ENCODE measurements around the gene ZNF774. TPM values are rescaled to one million over a fixed set of nuclear protein-coding genes. Genes with fewer than 3 reads are reported as not detected.

The ZNF774 gene
- total and polyA plus RNA-seq, 5 donors = 2.0 to 6.4 (median 4.3) TPM

DNA sequence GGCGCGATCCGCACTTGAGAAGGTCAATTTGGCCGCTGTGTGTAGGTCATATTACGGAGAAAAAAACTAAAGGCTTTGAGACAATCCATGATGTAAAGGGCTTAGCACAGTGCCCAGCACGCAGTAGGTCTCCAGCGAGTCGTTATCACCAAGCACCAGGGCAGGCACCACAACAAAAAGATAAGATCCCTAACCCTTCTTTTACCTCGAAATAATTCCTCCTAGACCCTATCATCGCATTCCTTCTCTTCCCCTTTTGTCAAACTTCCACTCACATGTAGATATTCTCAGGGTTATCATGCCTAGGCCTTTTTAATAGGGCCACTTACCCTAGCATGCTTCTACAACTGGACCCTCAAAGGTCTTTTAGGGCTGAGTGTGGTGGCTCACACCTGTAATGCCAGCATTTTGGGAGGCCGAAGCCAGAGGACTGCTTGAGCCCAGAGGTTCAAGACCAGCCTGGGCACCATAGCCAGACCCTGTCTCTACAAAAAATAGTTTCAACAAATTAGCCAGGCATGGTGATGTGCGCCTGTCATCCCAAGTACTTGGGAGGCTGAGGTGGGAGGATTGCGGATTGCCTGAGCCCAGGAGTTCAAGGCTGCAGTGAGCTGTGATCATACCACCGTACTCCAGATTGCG lies 13.5 kb downstream of the ZNF774 start:
- Histone ChIP-seq H3K27me3 (ENCODE audit: control insufficient read depth, insufficient read depth) (no peaks in the 10 kb centered on the region), H3K4me3 (ENCODE audit: low read length) (no peak overlapping the region), H3K27ac (ENCODE audit: low read length) (no peak overlapping the region), H3K4me1 (ENCODE audit: control insufficient read depth, insufficient read depth, low read length) (peaks cover 4% of the 10 kb centered on the region), H3K9me3 (ENCODE audit: control insufficient read depth, low read length) (no peaks in the 10 kb centered on the region)
- no peak for DNase-seq
- 91% methylated on average over 15 of the region's 15 CpGs for WGBS
- intact Hi-C loops (cut with DNase I) = loop anchor here in 1 of 4 donors (10.0 kb wide), 1 partner anchor 109 kb away; no protein-coding TSS in a partner anchor
- ATAC-seq = no peak

- intact Hi-C loops (cut with DNase I) = loop anchor here in 1 of 4 donors (10.0 kb wide), 1 partner anchor 107 kb away; no protein-coding TSS in a partner anchor
- no peak for DNase-seq
- 27% methylated on average over 3 of the region's 3 CpGs for WGBS
- ATAC-seq = peak; percentile 60 to 67
- no peak overlapping the region for H3K4me3 ChIP-seq (ENCODE audit: low read length)
- H3K27ac ChIP-seq (ENCODE audit: low read length) = peak overlapping the region; percentile 52
- H3K27me3 ChIP-seq (ENCODE audit: control insufficient read depth, insufficient read depth) = no peaks in the 10 kb centered on the region
- H3K9me3 ChIP-seq (ENCODE audit: control insufficient read depth, low read length) = no peaks in the 10 kb centered on the region
- peaks cover 4% of the 10 kb centered on the region for H3K4me1 ChIP-seq (ENCODE audit: control insufficient read depth, insufficient read depth, low read length)
Observed at GRCh38 chr15:90367576-90367975, 15.5 kb downstream of the ZNF774 start.

- no peaks in the 10 kb centered on the region for H3K27me3 ChIP-seq (ENCODE audit: control insufficient read depth, insufficient read depth)
- no peak overlapping the region for H3K27ac ChIP-seq (ENCODE audit: low read length)
Observed at GRCh38 chr15:90375071-90375470, 23.0 kb downstream of the ZNF774 start.

GRCh38 chr15:90376789-90377188 lies 24.7 kb downstream of the ZNF774 start:
- Histone ChIP-seq H3K9me3 (ENCODE audit: control insufficient read depth, low read length) (no peaks in the 10 kb centered on the region), H3K27me3 (ENCODE audit: control insufficient read depth, insufficient read depth) (no peaks in the 10 kb centered on the region), H3K27ac (ENCODE audit: low read length) (peak overlapping the region; percentile 56), H3K4me1 (ENCODE audit: control insufficient read depth, insufficient read depth, low read length) (no peaks in the 10 kb centered on the region), H3K4me3 (ENCODE audit: low read length) (no peak overlapping the region)
- ATAC-seq (peak in 1 of 2 donors; percentile 64), DNase-seq (peak in 1 of 3 donors; percentile 41)
- intact Hi-C loops (cut with DNase I) = no loop called here
- WGBS = 68% methylated on average over 6 of the region's 6 CpGs

More at GRCh38 chr15:90375071-90375470, 23.0 kb downstream of the ZNF774 start:
- no peaks in the 10 kb centered on the region for H3K4me1 ChIP-seq (ENCODE audit: control insufficient read depth, insufficient read depth, low read length)
- ATAC-seq (no peak), DNase-seq (no peak)
- H3K9me3 ChIP-seq (ENCODE audit: control insufficient read depth, low read length) = no peaks in the 10 kb centered on the region
- H3K4me3 ChIP-seq (ENCODE audit: low read length) = no peak overlapping the region
- WGBS = 97% methylated on average over 7 of the region's 7 CpGs
- intact Hi-C loops (cut with DNase I) = no loop called here

DNA sequence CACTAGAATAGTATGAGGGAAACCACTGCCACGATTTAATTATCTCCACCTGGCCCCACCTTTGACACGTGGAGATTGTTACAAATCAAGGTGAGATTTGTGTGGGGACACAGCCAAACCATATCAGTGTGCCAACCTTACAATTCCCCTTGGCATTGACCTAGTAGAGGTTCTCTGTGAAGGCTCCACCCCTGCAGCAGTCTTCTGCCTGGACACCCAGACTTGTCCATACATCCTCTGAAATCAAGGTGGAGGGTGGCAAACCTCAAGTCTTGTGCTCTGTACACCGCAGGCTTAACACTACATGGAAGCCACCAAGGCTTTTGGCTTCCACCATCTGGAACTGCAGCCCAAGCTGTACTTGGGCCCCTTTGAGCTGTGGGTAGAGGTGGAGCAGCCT lies 27.2 kb downstream of the ZNF774 start:
- intact Hi-C loops (cut with DNase I) = no loop called here
- H3K4me1 ChIP-seq (ENCODE audit: control insufficient read depth, insufficient read depth, low read length) = no peaks in the 10 kb centered on the region
- H3K9me3 ChIP-seq (ENCODE audit: control insufficient read depth, low read length) = no peaks in the 10 kb centered on the region
- DNase-seq (no peak), ATAC-seq (no peak)
- no peak overlapping the region for H3K4me3 ChIP-seq (ENCODE audit: low read length)
- H3K27me3 ChIP-seq (ENCODE audit: control insufficient read depth, insufficient read depth) = no peaks in the 10 kb centered on the region
- no peak overlapping the region for H3K27ac ChIP-seq (ENCODE audit: low read length)
- 90% methylated on average over 3 of the region's 3 CpGs for WGBS

DNA sequence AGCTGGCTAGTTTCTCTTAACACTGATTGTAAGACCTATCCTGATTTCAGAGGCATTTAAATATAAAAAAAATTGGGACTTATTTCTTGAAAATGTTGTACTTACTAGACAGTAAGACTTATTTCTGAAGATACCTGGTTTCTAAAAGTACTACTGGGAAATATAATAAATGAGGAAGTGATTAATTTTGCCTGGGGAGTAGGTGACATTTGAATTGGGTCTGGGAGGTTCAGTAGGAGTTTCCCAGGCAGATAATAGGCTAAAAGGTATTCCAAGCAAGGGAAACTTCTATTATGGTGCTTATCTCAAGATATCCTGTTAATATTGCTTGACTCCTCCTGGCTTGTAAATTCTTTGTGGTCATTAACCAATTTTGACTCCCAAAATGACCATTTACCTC lies 29.4 kb downstream of the ZNF774 start:
- ATAC-seq (no peak), DNase-seq (no peak)
- intact Hi-C loops (cut with DNase I) = no loop called here
- no peaks in the 10 kb centered on the region for H3K27me3 ChIP-seq (ENCODE audit: control insufficient read depth, insufficient read depth)
- no peak overlapping the region for H3K4me3 ChIP-seq (ENCODE audit: low read length)
- no peak overlapping the region for H3K27ac ChIP-seq (ENCODE audit: low read length)
- H3K9me3 ChIP-seq (ENCODE audit: control insufficient read depth, low read length) = no peaks in the 10 kb centered on the region
- H3K4me1 ChIP-seq (ENCODE audit: control insufficient read depth, insufficient read depth, low read length) = peaks cover 2% of the 10 kb centered on the region

DNA sequence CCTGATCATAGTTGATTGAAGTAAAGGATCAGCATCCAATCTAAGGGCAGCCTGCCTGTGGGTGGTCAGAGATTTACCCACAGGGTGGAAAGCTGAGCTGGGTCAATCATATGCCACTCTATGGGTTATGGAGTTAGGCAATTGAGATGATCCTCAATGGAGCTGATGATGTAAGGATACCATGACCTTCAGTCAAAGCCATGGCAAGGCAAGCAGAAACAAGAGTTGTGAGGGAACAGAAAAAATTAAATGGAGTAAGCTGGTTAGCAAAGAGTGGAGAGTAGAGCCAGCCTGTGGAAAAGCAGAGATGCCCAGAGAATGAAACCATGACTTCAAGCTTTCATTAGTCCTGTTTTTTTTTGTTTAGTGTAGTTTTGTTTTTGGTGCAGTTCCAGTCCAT lies 30.2 kb downstream of the ZNF774 start:
- Histone ChIP-seq H3K9me3 (ENCODE audit: control insufficient read depth, low read length) (no peaks in the 10 kb centered on the region), H3K4me1 (ENCODE audit: control insufficient read depth, insufficient read depth, low read length) (peaks cover 2% of the 10 kb centered on the region), H3K27ac (ENCODE audit: low read length) (no peak overlapping the region), H3K27me3 (ENCODE audit: control insufficient read depth, insufficient read depth) (no peaks in the 10 kb centered on the region), H3K4me3 (ENCODE audit: low read length) (no peak overlapping the region)
- intact Hi-C loops (cut with DNase I) = no loop called here
- DNase-seq (no peak), ATAC-seq (no peak)

GRCh38 chr15:90386221-90386620 lies 34.1 kb downstream of the ZNF774 start:
- Histone ChIP-seq H3K27me3 (ENCODE audit: control insufficient read depth, insufficient read depth) (no peaks in the 10 kb centered on the region), H3K9me3 (ENCODE audit: control insufficient read depth, low read length) (no peaks in the 10 kb centered on the region), H3K4me1 (ENCODE audit: control insufficient read depth, insufficient read depth, low read length) (peaks cover 6% of the 10 kb centered on the region), H3K27ac (ENCODE audit: low read length) (no peak overlapping the region), H3K4me3 (ENCODE audit: low read length) (no peak overlapping the region)
- ATAC-seq (no peak), DNase-seq (no peak)
- 44% methylated on average over 2 of the region's 2 CpGs for WGBS
- intact Hi-C loops (cut with DNase I) = no loop called here

- Histone ChIP-seq H3K9me3 (ENCODE audit: control insufficient read depth, low read length) (no peaks in the 10 kb centered on the region), H3K27me3 (ENCODE audit: control insufficient read depth, insufficient read depth) (no peaks in the 10 kb centered on the region), H3K4me3 (ENCODE audit: low read length) (peak within 1 kb of the TSS; percentile 94), H3K27ac (ENCODE audit: low read length) (peak within 1 kb of the TSS; percentile 96), H3K4me1 (ENCODE audit: control insufficient read depth, insufficient read depth, low read length) (peaks cover 8% of the 10 kb centered on the region)
- DNase-seq (peak; percentile 99), ATAC-seq (peak; percentile 98)
- 6% methylated on average over 62 of the region's 62 CpGs for WGBS
- intact Hi-C loops (cut with DNase I) = no loop called here
Observed at GRCh38 chr15:90387534-90388461, 35.7 kb downstream of the ZNF774 start, which contains the start of gene IQGAP1. Gene IQGAP1, plus strand, starts transcription at chr15:90388242. Its CDS starts 100 bp downstream, at chr15:90388342.

- WGBS = 2% methylated on average over 52 of the region's 52 CpGs
Observed at GRCh38 chr15:90388462-90389380, 36.6 kb downstream of the ZNF774 start.

More at GRCh38 chr15:90388462-90389380, 36.6 kb downstream of the ZNF774 start:
- ATAC-seq = peak; percentile 64 to 66
- H3K27ac ChIP-seq (ENCODE audit: low read length) = peak overlapping the region; percentile 96
- DNase-seq = peak; percentile 79 to 91 (median 89)
- no peaks in the 10 kb centered on the region for H3K9me3 ChIP-seq (ENCODE audit: control insufficient read depth, low read length)
- intact Hi-C loops (cut with DNase I) = no loop called here
- no peaks in the 10 kb centered on the region for H3K27me3 ChIP-seq (ENCODE audit: control insufficient read depth, insufficient read depth)
- H3K4me1 ChIP-seq (ENCODE audit: control insufficient read depth, insufficient read depth, low read length) = peaks cover 8% of the 10 kb centered on the region
- H3K4me3 ChIP-seq (ENCODE audit: low read length) = peak overlapping the region; percentile 94
